ENCODE data around the gene LENG8. TPM values are rescaled to one million over a fixed set of nuclear protein-coding genes. Genes with fewer than 3 reads are reported as not detected.

Gene LENG8
- polyA plus RNA-seq, 1 donor from 2014 or later = 24.2 TPM

DNA sequence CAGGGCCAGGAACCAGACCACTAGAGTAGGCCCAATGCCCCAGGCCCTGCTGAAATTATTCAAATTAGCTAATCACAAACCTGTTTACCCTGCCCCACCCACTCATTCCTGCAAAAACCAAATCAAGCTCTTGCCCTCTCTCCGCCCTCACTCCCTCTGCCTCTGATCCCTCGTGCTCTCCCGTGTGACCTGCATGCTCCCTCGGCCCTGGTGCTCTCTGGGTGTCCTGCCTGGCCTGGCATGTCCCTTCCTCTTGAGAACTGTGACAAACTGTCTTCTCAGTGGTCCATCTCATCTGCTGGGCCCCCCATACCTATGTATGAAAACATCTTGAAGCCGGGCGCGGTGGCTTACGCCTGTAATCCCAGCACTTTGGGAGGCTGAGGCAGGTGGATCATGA lies 45.9 kb upstream of the LENG8 start:
- TF ChIP-seq EP300 (conservative IDR thresholded peaks at IDR 0.05; ENCODE audit: poor library complexity, severe bottlenecking) (no peak), MXI1 (conservative IDR thresholded peaks at IDR 0.05; ENCODE audit: poor library complexity, severe bottlenecking) (no peak), TAF1 (IDR thresholded peaks at IDR 0.05; ENCODE audit: low read depth) (no peak)
- TF ChIP-seq, protein P1, sequence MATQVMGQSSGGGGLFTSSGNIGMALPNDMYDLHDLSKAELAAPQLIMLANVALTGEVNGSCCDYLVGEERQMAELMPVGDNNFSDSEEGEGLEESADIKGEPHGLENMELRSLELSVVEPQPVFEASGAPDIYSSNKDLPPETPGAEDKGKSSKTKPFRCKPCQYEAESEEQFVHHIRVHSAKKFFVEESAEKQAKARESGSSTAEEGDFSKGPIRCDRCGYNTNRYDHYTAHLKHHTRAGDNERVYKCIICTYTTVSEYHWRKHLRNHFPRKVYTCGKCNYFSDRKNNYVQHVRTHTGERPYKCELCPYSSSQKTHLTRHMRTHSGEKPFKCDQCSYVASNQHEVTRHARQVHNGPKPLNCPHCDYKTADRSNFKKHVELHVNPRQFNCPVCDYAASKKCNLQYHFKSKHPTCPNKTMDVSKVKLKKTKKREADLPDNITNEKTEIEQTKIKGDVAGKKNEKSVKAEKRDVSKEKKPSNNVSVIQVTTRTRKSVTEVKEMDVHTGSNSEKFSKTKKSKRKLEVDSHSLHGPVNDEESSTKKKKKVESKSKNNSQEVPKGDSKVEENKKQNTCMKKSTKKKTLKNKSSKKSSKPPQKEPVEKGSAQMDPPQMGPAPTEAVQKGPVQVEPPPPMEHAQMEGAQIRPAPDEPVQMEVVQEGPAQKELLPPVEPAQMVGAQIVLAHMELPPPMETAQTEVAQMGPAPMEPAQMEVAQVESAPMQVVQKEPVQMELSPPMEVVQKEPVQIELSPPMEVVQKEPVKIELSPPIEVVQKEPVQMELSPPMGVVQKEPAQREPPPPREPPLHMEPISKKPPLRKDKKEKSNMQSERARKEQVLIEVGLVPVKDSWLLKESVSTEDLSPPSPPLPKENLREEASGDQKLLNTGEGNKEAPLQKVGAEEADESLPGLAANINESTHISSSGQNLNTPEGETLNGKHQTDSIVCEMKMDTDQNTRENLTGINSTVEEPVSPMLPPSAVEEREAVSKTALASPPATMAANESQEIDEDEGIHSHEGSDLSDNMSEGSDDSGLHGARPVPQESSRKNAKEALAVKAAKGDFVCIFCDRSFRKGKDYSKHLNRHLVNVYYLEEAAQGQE (IDR thresholded peaks at IDR 0.05; ENCODE audit: borderline replicate concordance) = no peak
- TF ChIP-seq, protein P2, sequence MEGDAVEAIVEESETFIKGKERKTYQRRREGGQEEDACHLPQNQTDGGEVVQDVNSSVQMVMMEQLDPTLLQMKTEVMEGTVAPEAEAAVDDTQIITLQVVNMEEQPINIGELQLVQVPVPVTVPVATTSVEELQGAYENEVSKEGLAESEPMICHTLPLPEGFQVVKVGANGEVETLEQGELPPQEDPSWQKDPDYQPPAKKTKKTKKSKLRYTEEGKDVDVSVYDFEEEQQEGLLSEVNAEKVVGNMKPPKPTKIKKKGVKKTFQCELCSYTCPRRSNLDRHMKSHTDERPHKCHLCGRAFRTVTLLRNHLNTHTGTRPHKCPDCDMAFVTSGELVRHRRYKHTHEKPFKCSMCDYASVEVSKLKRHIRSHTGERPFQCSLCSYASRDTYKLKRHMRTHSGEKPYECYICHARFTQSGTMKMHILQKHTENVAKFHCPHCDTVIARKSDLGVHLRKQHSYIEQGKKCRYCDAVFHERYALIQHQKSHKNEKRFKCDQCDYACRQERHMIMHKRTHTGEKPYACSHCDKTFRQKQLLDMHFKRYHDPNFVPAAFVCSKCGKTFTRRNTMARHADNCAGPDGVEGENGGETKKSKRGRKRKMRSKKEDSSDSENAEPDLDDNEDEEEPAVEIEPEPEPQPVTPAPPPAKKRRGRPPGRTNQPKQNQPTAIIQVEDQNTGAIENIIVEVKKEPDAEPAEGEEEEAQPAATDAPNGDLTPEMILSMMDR (IDR thresholded peaks at IDR 0.05; ENCODE audit: poor library complexity, severe bottlenecking) = no peak

DNA sequence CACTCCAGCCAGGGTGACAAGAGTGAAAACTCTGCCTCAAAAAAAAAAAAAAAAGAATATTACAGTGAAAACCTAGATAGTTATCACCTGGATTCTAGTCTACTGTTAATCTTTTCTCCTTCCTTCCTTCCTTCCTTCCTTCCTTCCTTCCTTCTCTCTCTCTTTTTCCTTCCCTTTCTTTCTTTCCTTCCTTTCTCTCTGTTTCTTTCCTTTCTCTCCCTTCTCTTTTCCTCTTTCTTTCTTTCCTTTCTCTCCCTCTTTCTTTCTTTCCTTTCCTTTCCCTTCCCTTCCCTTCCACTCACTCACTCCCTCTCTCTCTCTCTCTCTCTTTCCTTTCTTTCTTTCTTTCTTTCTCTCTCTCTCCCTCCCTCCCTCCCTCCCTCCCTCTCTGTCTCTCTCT lies 43.4 kb upstream of the LENG8 start:
- no peaks in the 10 kb centered on the region for H3K27me3 ChIP-seq (ENCODE audit: insufficient read depth, low read depth, low read length)
- H2AFZ ChIP-seq (ENCODE audit: low read depth, low read length) = no peak overlapping the region
- no peaks in the 10 kb centered on the region for H3F3A ChIP-seq (ENCODE audit: insufficient read depth, low read length, poor library complexity, severe bottlenecking)
- TF ChIP-seq, protein P1 (IDR thresholded peaks at IDR 0.05; ENCODE audit: borderline replicate concordance) = no peak
- TF ChIP-seq TAF1 (IDR thresholded peaks at IDR 0.05; ENCODE audit: low read depth) (no peak), MXI1 (conservative IDR thresholded peaks at IDR 0.05; ENCODE audit: poor library complexity, severe bottlenecking) (no peak), RAD21 (conservative IDR thresholded peaks at IDR 0.05) (no peak), SMC3 (conservative IDR thresholded peaks at IDR 0.05; ENCODE audit: poor library complexity) (no peak), EP300 (conservative IDR thresholded peaks at IDR 0.05; ENCODE audit: poor library complexity, severe bottlenecking) (no peak), POLR2AphosphoS5 (IDR thresholded peaks at IDR 0.05) (no peak), EZH2 (IDR thresholded peaks at IDR 0.05; ENCODE audit: borderline replicate concordance, insufficient read depth, low read length, poor library complexity, severe bottlenecking) (no peak)
- TF ChIP-seq, protein P2 (IDR thresholded peaks at IDR 0.05; ENCODE audit: poor library complexity, severe bottlenecking) = no peak
- no peaks in the 10 kb centered on the region for H4K20me1 ChIP-seq (ENCODE audit: insufficient read depth)
- H3K4me2 ChIP-seq (ENCODE audit: low read length) = no peak overlapping the region
- H3K9me3 ChIP-seq (ENCODE audit: low read length) = no peaks in the 10 kb centered on the region
- no peak overlapping the region for H3K27ac ChIP-seq (ENCODE audit: low read length)
- no peak overlapping the region for H3K4me3 ChIP-seq (ENCODE audit: low read length)
- H3K79me2 ChIP-seq (replicated peaks; ENCODE audit: insufficient read depth, low read length) = no peaks in the 10 kb centered on the region
- no peaks in the 10 kb centered on the region for H3K36me3 ChIP-seq (ENCODE audit: insufficient read depth, low read length)
- H3K9me2 ChIP-seq (ENCODE audit: insufficient read depth, low read length) = no peaks in the 10 kb centered on the region
- no peak overlapping the region for H3K9ac ChIP-seq (ENCODE audit: low read length)

More for the DNA sequence above, 45.9 kb upstream of the LENG8 start:
- Histone ChIP-seq H3K4me3 (ENCODE audit: low read length) (no peak overlapping the region), H3K9me3 (ENCODE audit: low read length) (no peaks in the 10 kb centered on the region), H4K20me1 (ENCODE audit: insufficient read depth) (no peaks in the 10 kb centered on the region), H3K9me2 (ENCODE audit: insufficient read depth, low read length) (no peaks in the 10 kb centered on the region), H3K79me2 (replicated peaks; ENCODE audit: insufficient read depth, low read length) (no peaks in the 10 kb centered on the region), H3F3A (ENCODE audit: insufficient read depth, low read length, poor library complexity, severe bottlenecking) (no peaks in the 10 kb centered on the region), H3K9ac (ENCODE audit: low read length) (no peak overlapping the region), H3K36me3 (ENCODE audit: insufficient read depth, low read length) (no peaks in the 10 kb centered on the region), H3K27ac (ENCODE audit: low read length) (no peak overlapping the region), H3K27me3 (ENCODE audit: insufficient read depth, low read depth, low read length) (no peaks in the 10 kb centered on the region), H3K4me2 (ENCODE audit: low read length) (no peak overlapping the region), H2AFZ (ENCODE audit: low read depth, low read length) (no peak overlapping the region)
